Upper lobe of left lung (tissue), 6 donors: ENCODE data around the gene EPS8. TPM values are rescaled to one million over a fixed set of nuclear protein-coding genes. Genes with fewer than 3 reads are reported as not detected.

Experiments used
- ATAC-seq, 2 donors: fragments of 200-7000 bp; cut with Tn5 transposase; one replicate each; pipeline ENCODE4 v1.9.1; 2022; ENCODE audit warnings: mild to moderate bottlenecking in 2 of 2, moderate library complexity in 2 of 2; ENCODE audit not compliant: low FRiP score in 2 of 2
- DNase-seq, 2 donors: peaks; one replicate each; pipeline ENCODE4 v3.0.0-alpha.2; 2019 to 2020
- H3K27ac ChIP-seq, 4 donors: fragments of 200-600 bp; sonication (generic); one replicate each; pipeline ENCODE4 v1.5.1; 2016 to 2019
- H3K27me3 ChIP-seq, 4 donors: fragments of 200-600 bp; sonication (generic); one replicate each; pipeline ENCODE4 v1.5.1; 2017 to 2019
- H3K36me3 ChIP-seq, 4 donors: fragments of 200-600 bp; sonication (generic); one replicate each; pipeline ENCODE4 v1.5.1; 2016 to 2019
- H3K4me1 ChIP-seq, 4 donors: fragments of 200-600 bp; sonication (generic); one replicate each; pipeline ENCODE4 v1.5.1; 2018 to 2019
- H3K4me3 ChIP-seq, 4 donors: fragments of 200-600 bp; sonication (generic); one replicate each; pipeline ENCODE4 v1.5.1; 2017 to 2019; ENCODE audit warnings: mild to moderate bottlenecking in 2 of 4, moderate library complexity in 1 of 4
- H3K9me3 ChIP-seq, 4 donors: fragments of 200-600 bp; sonication (generic); one replicate each; pipeline ENCODE4 v1.5.1; 2018 to 2019
- CTCF ChIP-seq, 6 experiments: fragments of 450-650 bp in 4 of 6; fragments of 200-600 bp in 2 of 6; sonication (generic) in 2 of 6; IDR thresholded peaks; one replicate each; pipeline ENCODE4 v1.5.1; 2016 to 2019; ENCODE audit warnings: antibody characterized with exemption in 6 of 6
- EP300 ChIP-seq, 4 donors: sonication (generic); formaldehyde crosslinking; IDR thresholded peaks; one replicate each; pipeline ENCODE4 v1.5.1; 2017; ENCODE audit warnings: antibody characterized with exemption in 4 of 4, control low read depth in 2 of 4
- POLR2A ChIP-seq, 4 donors: fragments of 450-650 bp; IDR thresholded peaks; one replicate each; pipeline ENCODE4 v1.5.1; 2016 to 2017; ENCODE audit warnings: antibody characterized with exemption in 4 of 4, mild to moderate bottlenecking in 2 of 4
- POLR2AphosphoS5 ChIP-seq, 2 donors: sonication (generic); formaldehyde crosslinking; IDR thresholded peaks; one replicate each; pipeline ENCODE4 v1.5.1; 2017; ENCODE audit warnings: antibody characterized with exemption in 2 of 2
- WGBS, 2 donors: methylation state at CpG; one replicate each; pipeline ENCODE4 v1.1.5; 2017 to 2018; 5-methylcytosine and 5-hydroxymethylcytosine counted together
- total RNA-seq, 6 donors: library from RNA; depleted of rRNA in 4 of 6; stranded (reverse); fragments of >200 nt in 4 of 6; gene quantifications; one replicate each; pipeline versions ENCODE4 v1.1.0 to v1.2.1, GENCODE V29; 2016 to 2021
- donor health status: DM: no; HTN: no; CAD: no; lungs with moderate emphysema.
- donor health status: DM: no; HTN: yes; CAD: no; lungs with severe emphysema.

The EPS8 gene
- total RNA-seq, 6 donors from 2014 or later, result 43.9 to 112 (median 67.2) TPM

GRCh38 chr12:15800278-15800677 lies 11.1 kb upstream of the EPS8 start:
- ATAC-seq, result no peak
- Histone ChIP-seq H3K4me3 (no peak overlapping the region), H3K27ac (no peak overlapping the region), H3K9me3 (no peaks in the 10 kb centered on the region), H3K27me3 (no peaks in the 10 kb centered on the region), H3K36me3 (no peaks in the 10 kb centered on the region), H3K4me1 (no peaks in the 10 kb centered on the region)
- WGBS, 2 donors, result 47 to 50% methylated on average over 3 of the region's 3 CpGs
- no peak for TF ChIP-seq POLR2AphosphoS5 (IDR thresholded peaks at IDR 0.05)
- no peak for TF ChIP-seq EP300 (IDR thresholded peaks at IDR 0.05)
- no peak for TF ChIP-seq POLR2A (IDR thresholded peaks at IDR 0.05)
- TF ChIP-seq CTCF (IDR thresholded peaks at IDR 0.05), result no peak
- DNase-seq, result no peak

- DNase-seq (no peak), ATAC-seq (no peak)
- 81 to 91% methylated on average over 3 of the region's 3 CpGs for WGBS, 2 donors
- no peak overlapping the region for H3K4me3 ChIP-seq
- H3K27me3 ChIP-seq, result no peaks in the 10 kb centered on the region
- no peaks in the 10 kb centered on the region for H3K9me3 ChIP-seq
- no peak overlapping the region for H3K27ac ChIP-seq
- H3K36me3 ChIP-seq, result no peaks in the 10 kb centered on the region
- no peak for TF ChIP-seq EP300 (IDR thresholded peaks at IDR 0.05)
- TF ChIP-seq POLR2A (IDR thresholded peaks at IDR 0.05), result no peak
- TF ChIP-seq CTCF (IDR thresholded peaks at IDR 0.05), result no peak
- no peak for TF ChIP-seq POLR2AphosphoS5 (IDR thresholded peaks at IDR 0.05)
- H3K4me1 ChIP-seq, result no peaks in the 10 kb centered on the region
Observed at GRCh38 chr12:15797818-15798217, 8.6 kb upstream of the EPS8 start.

GRCh38 chr12:15796493-15797141 lies 7.4 kb upstream of the EPS8 start:
- ATAC-seq (no peak), DNase-seq (no peak)
- no peak for TF ChIP-seq EP300 (IDR thresholded peaks at IDR 0.05)
- no peak for TF ChIP-seq POLR2A (IDR thresholded peaks at IDR 0.05)
- TF ChIP-seq CTCF (IDR thresholded peaks at IDR 0.05), result no peak
- TF ChIP-seq POLR2AphosphoS5 (IDR thresholded peaks at IDR 0.05), result no peak
- WGBS, 2 donors, result 66 to 73% methylated on average over 4 of the region's 4 CpGs
- no peaks in the 10 kb centered on the region for H3K4me1 ChIP-seq
- no peak overlapping the region for H3K27ac ChIP-seq
- no peaks in the 10 kb centered on the region for H3K9me3 ChIP-seq
- no peaks in the 10 kb centered on the region for H3K36me3 ChIP-seq
- H3K4me3 ChIP-seq, result no peak overlapping the region
- H3K27me3 ChIP-seq, result no peaks in the 10 kb centered on the region

GRCh38 chr12:15794836-15795235 lies 5.6 kb upstream of the EPS8 start:
- H3K9me3 ChIP-seq, result no peaks in the 10 kb centered on the region
- TF ChIP-seq POLR2AphosphoS5 (IDR thresholded peaks at IDR 0.05) (no peak), POLR2A (IDR thresholded peaks at IDR 0.05) (no peak), EP300 (IDR thresholded peaks at IDR 0.05) (no peak), CTCF (IDR thresholded peaks at IDR 0.05) (no peak)
- peaks cover 0 to 4% (median 2%) of the 10 kb centered on the region in 4 donors for H3K4me1 ChIP-seq
- no peak overlapping the region for H3K27ac ChIP-seq
- WGBS, 2 donors, result 94 to 97% methylated on average over 1 of the region's 1 CpG
- no peak for DNase-seq
- no peaks in the 10 kb centered on the region for H3K27me3 ChIP-seq
- no peaks in the 10 kb centered on the region for H3K36me3 ChIP-seq
- no peak overlapping the region for H3K4me3 ChIP-seq
- ATAC-seq, result no peak

- Histone ChIP-seq H3K27me3 (no peaks in the 10 kb centered on the region), H3K36me3 (no peaks in the 10 kb centered on the region), H3K4me1 (peaks cover 0 to 4% (median 3%) of the 10 kb centered on the region in 4 donors), H3K9me3 (no peaks in the 10 kb centered on the region), H3K4me3 (no peak overlapping the region), H3K27ac (no peak overlapping the region)
- 85 to 92% methylated on average over 3 of the region's 3 CpGs for WGBS, 2 donors
- DNase-seq (no peak), ATAC-seq (no peak)
- TF ChIP-seq CTCF (IDR thresholded peaks at IDR 0.05), result no peak
- TF ChIP-seq POLR2A (IDR thresholded peaks at IDR 0.05), result no peak
- no peak for TF ChIP-seq EP300 (IDR thresholded peaks at IDR 0.05)
- TF ChIP-seq POLR2AphosphoS5 (IDR thresholded peaks at IDR 0.05), result no peak
Observed at GRCh38 chr12:15794196-15794595, 5.0 kb upstream of the EPS8 start.
